Prostate gland (tissue), 2 donors: ENCODE measurements around the gene TMEM184A. TPM values are rescaled to one million over a fixed set of nuclear protein-coding genes. Genes with fewer than 3 reads are reported as not detected.

Source experiments
- DNase-seq: peaks from one replicate; pipeline ENCODE4 v3.0.0-alpha.2; 2019; ENCODE audit warnings: low spot score
- H3K27ac ChIP-seq, 2 donors: fragments of 200-600 bp; sonication (generic); 2 replicates each; pipeline ENCODE4 v1.5.1; 2017 to 2019
- H3K27me3 ChIP-seq: fragments of 200-600 bp; sonication (generic); replicated peaks from 2 replicates; pipeline ENCODE4 v1.5.1; 2019; ENCODE audit not compliant: insufficient read depth
- H3K36me3 ChIP-seq, 2 donors: fragments of 200-600 bp; sonication (generic); 1 replicate in 1 of 2; 2 replicates in 1 of 2; pipeline versions ENCODE4 v1.5.1 to v1.8.1; 2017 to 2019
- H3K4me1 ChIP-seq: fragments of 200-600 bp; sonication (generic); replicated peaks from 2 replicates; pipeline ENCODE4 v1.5.1; 2019
- H3K4me3 ChIP-seq, 2 donors: fragments of 200-600 bp; sonication (generic); 2 replicates each; pipeline ENCODE4 v1.5.1; 2017 to 2019
- H3K9me3 ChIP-seq: fragments of 200-600 bp; sonication (generic); 2 replicates; pipeline ENCODE4 v1.5.1; 2017
- POLR2A ChIP-seq: fragments of 450-650 bp; IDR thresholded peaks from one replicate; pipeline ENCODE4 v1.6.1; 2016; ENCODE audit warnings: antibody characterized with exemption, mild to moderate bottlenecking
- POLR2AphosphoS5 ChIP-seq: sonication (generic); formaldehyde crosslinking; IDR thresholded peaks from one replicate; pipeline ENCODE4 v1.6.1; 2017; ENCODE audit warnings: antibody characterized with exemption
- WGBS: methylation state at CpG from one replicate; pipeline ENCODE4 v1.1.5; 2018; 5-methylcytosine and 5-hydroxymethylcytosine counted together
- intact Hi-C: fragments of 100-400 bp; cut with DNase I; formaldehyde crosslinking; loops from one replicate; pipeline ENCODE4 v1.14.2; 2022
- total RNA-seq, 2 donors: library from RNA; depleted of rRNA; stranded (reverse); fragments of >200 nt; gene quantifications; one replicate each; pipeline ENCODE4 v1.1.0, GENCODE V29; 2016
- TF ChIP-seq, protein P1 (sequence below), 4 experiments: fragments of 200-600 bp in 2 of 4; fragments of 450-650 bp in 2 of 4; sonication (generic) in 2 of 4; IDR thresholded peaks; 1 replicate in 3 of 4; 2 replicates in 1 of 4; pipeline ENCODE4 v1.5.1; 2016 to 2019; ENCODE audit warnings: antibody characterized with exemption in 4 of 4, mild to moderate bottlenecking in 2 of 4, moderate library complexity in 2 of 4

Gene TMEM184A
- total RNA-seq, 2 donors from 2014 or later, result 15.4 to 59.2 TPM

GRCh38 chr7:1569016-1569415 is 13.0 kb upstream of the TMEM184A start:
- Histone ChIP-seq H3K9me3 (no peaks in the 10 kb centered on the region), H3K36me3 (no peaks in the 10 kb centered on the region), H3K27me3 (no peaks in the 10 kb centered on the region), H3K4me1 (peaks cover 10% of the 10 kb centered on the region), H3K4me3 (peak overlapping the region; percentile 92 to 96), H3K27ac (no peak overlapping the region)
- DNase-seq, result no peak
- TF ChIP-seq, protein P1, sequence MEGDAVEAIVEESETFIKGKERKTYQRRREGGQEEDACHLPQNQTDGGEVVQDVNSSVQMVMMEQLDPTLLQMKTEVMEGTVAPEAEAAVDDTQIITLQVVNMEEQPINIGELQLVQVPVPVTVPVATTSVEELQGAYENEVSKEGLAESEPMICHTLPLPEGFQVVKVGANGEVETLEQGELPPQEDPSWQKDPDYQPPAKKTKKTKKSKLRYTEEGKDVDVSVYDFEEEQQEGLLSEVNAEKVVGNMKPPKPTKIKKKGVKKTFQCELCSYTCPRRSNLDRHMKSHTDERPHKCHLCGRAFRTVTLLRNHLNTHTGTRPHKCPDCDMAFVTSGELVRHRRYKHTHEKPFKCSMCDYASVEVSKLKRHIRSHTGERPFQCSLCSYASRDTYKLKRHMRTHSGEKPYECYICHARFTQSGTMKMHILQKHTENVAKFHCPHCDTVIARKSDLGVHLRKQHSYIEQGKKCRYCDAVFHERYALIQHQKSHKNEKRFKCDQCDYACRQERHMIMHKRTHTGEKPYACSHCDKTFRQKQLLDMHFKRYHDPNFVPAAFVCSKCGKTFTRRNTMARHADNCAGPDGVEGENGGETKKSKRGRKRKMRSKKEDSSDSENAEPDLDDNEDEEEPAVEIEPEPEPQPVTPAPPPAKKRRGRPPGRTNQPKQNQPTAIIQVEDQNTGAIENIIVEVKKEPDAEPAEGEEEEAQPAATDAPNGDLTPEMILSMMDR (IDR thresholded peaks at IDR 0.05), result no peak
- TF ChIP-seq POLR2AphosphoS5, result no peak
- TF ChIP-seq POLR2A, result no peak
- WGBS, result 80% methylated on average over 13 of the region's 13 CpGs
- intact Hi-C loops, result no loop called here

GRCh38 chr7:1567896-1568510 is 12.0 kb upstream of the TMEM184A start:
- 78% methylated on average over 17 of the region's 17 CpGs for WGBS
- intact Hi-C loops, result no loop called here

GRCh38 chr7:1567049-1567771 is 11.2 kb upstream of the TMEM184A start:
- Histone ChIP-seq H3K4me1 (peaks cover 10% of the 10 kb centered on the region), H3K4me3 (no peak overlapping the region), H3K9me3 (no peaks in the 10 kb centered on the region), H3K36me3 (no peaks in the 10 kb centered on the region), H3K27me3 (no peaks in the 10 kb centered on the region), H3K27ac (no peak overlapping the region)
- TF ChIP-seq, protein P1 (IDR thresholded peaks at IDR 0.05), result no peak
- TF ChIP-seq POLR2AphosphoS5 (no peak), POLR2A (no peak)
- DNase-seq, result no peak
- intact Hi-C loops, result no loop called here
- 74% methylated on average over 25 of the region's 26 CpGs for WGBS

More at GRCh38 chr7:1567896-1568510, 12.0 kb upstream of the TMEM184A start:
- no peak for TF ChIP-seq POLR2AphosphoS5
- TF ChIP-seq, protein P1 (IDR thresholded peaks at IDR 0.05), result no peak
- no peak for TF ChIP-seq POLR2A
- H3K27me3 ChIP-seq, result no peaks in the 10 kb centered on the region
- H3K4me3 ChIP-seq, result no peak overlapping the region
- no peak overlapping the region for H3K27ac ChIP-seq
- H3K4me1 ChIP-seq, result peaks cover 10% of the 10 kb centered on the region
- H3K9me3 ChIP-seq, result no peaks in the 10 kb centered on the region
- no peak for DNase-seq
- no peaks in the 10 kb centered on the region for H3K36me3 ChIP-seq

- Histone ChIP-seq H3K4me1 (peaks cover 10% of the 10 kb centered on the region), H3K27me3 (no peaks in the 10 kb centered on the region), H3K4me3 (no peak overlapping the region), H3K36me3 (no peaks in the 10 kb centered on the region), H3K27ac (no peak overlapping the region), H3K9me3 (no peaks in the 10 kb centered on the region)
- 83% methylated on average over 13 of the region's 13 CpGs for WGBS
- no peak for DNase-seq
- intact Hi-C loops, result no loop called here
- TF ChIP-seq POLR2A (no peak), POLR2AphosphoS5 (no peak)
Observed at GRCh38 chr7:1566687-1567048, 10.7 kb upstream of the TMEM184A start.

DNA sequence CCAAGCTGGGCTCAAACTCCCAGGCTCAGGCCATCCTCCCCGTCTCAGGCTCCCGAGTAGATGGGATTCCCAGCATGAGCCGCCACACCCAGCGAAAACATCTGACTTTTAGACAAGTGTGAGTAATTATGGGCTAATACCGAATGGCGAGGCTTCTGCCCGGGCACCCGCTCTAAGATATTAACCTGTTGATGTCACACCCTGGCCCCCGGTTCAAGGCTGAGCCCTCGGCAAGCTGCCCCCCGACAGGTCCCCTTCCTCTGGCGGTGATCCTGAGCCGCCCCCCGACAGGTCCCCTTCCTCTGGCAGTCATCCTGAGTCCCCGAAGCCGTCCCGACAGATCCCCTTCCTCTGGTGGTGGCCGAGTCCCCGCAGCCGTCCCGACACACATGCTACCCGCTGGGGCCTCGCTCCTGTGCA is 8.6 kb upstream of the TMEM184A start:
- DNase-seq, result no peak
- H3K27me3 ChIP-seq, result no peaks in the 10 kb centered on the region
- 66% methylated on average over 23 of the region's 23 CpGs for WGBS
- no peak overlapping the region for H3K27ac ChIP-seq
- intact Hi-C loops, result no loop called here
- H3K36me3 ChIP-seq, result no peaks in the 10 kb centered on the region
- H3K9me3 ChIP-seq, result no peaks in the 10 kb centered on the region
- peaks cover 24% of the 10 kb centered on the region for H3K4me1 ChIP-seq
- TF ChIP-seq, protein P1 (IDR thresholded peaks at IDR 0.05), result no peak
- TF ChIP-seq POLR2AphosphoS5, result no peak
- no peak for TF ChIP-seq POLR2A
- H3K4me3 ChIP-seq, result no peak overlapping the region
